GM23338 (cell line): ENCODE data around the gene DTYMK. TPM values are rescaled to one million over a fixed set of nuclear protein-coding genes. Genes with fewer than 3 reads are reported as not detected.
A peak's percentile ranks its signal among the peaks of the same experiment; 100 is the strongest.

Experiments used
- ATAC-seq: fragments of 200-7000 bp; cut with Tn5 transposase; 3 replicates; pipeline ENCODE4 v1.9.1; 2020
- DNase-seq: peaks from one replicate; pipeline ENCODE4 v3.0.0-alpha.2; 2015; ENCODE audit warnings: low spot score
- H2AFZ ChIP-seq: fragments of 200-600 bp; sonication (generic); 2 replicates; pipeline ENCODE4 v1.8.0; 2016; ENCODE audit warnings: antibody characterized with exemption, mild to moderate bottlenecking, moderate library complexity
- H3F3A ChIP-seq: fragments of 200-600 bp; sonication (generic); replicated peaks from 2 replicates; pipeline ENCODE4 v1.8.0; 2017; ENCODE audit warnings: antibody characterized with exemption, mixed run types, low read depth
- H3K27ac ChIP-seq: fragments of 200-600 bp; sonication (generic); 2 replicates; pipeline ENCODE4 v1.6.1; 2016; ENCODE audit warnings: low read depth
- H3K27me3 ChIP-seq: fragments of 200-600 bp; sonication (generic); 2 replicates; pipeline ENCODE4 v1.8.0; 2016; ENCODE audit warnings: mild to moderate bottlenecking, mixed run types, moderate library complexity; ENCODE audit not compliant: insufficient read depth
- H3K36me3 ChIP-seq: fragments of 200-600 bp; sonication (generic); 2 replicates; pipeline ENCODE4 v1.8.0; 2016; ENCODE audit warnings: mild to moderate bottlenecking; ENCODE audit not compliant: insufficient read depth
- H3K4me1 ChIP-seq: fragments of 200-600 bp; sonication (generic); 2 replicates; pipeline ENCODE4 v1.8.0; 2016; ENCODE audit warnings: mild to moderate bottlenecking, moderate library complexity; ENCODE audit not compliant: insufficient read depth
- H3K4me2 ChIP-seq: fragments of 200-600 bp; sonication (generic); 2 replicates; pipeline ENCODE4 v1.7.1; 2017; ENCODE audit warnings: mixed run types
- H3K4me3 ChIP-seq: fragments of 200-600 bp; sonication (generic); 2 replicates; pipeline ENCODE4 v1.6.1; 2016; ENCODE audit warnings: mixed run types
- H3K79me2 ChIP-seq: fragments of 200-600 bp; sonication (generic); replicated peaks from 2 replicates; pipeline ENCODE4 v1.8.0; 2017; ENCODE audit warnings: mild to moderate bottlenecking; ENCODE audit not compliant: insufficient read depth
- H3K9me2 ChIP-seq: fragments of 200-600 bp; sonication (generic); 2 replicates; pipeline ENCODE4 v1.8.0; 2017; ENCODE audit not compliant: insufficient read depth
- H4K20me1 ChIP-seq: fragments of 200-600 bp; sonication (generic); replicated peaks from 2 replicates; pipeline ENCODE4 v1.8.0; 2017; ENCODE audit warnings: mild to moderate bottlenecking; ENCODE audit not compliant: insufficient read depth
- H3K27ac Mint-ChIP-seq: 2 replicates; pipeline ENCODE4 v1.8.0; 2020; ENCODE audit warnings: inconsistent platforms, mild to moderate bottlenecking, moderate library complexity, mixed read lengths
- H3K27me3 Mint-ChIP-seq: 3 replicates; pipeline ENCODE4 v1.8.0; 2022; ENCODE audit warnings: low read depth, mild to moderate bottlenecking, moderate library complexity, mixed read lengths, inconsistent platforms; ENCODE audit not compliant: insufficient read depth, poor library complexity
- H3K36me3 Mint-ChIP-seq: 3 replicates; pipeline ENCODE4 v1.8.0; 2021; ENCODE audit warnings: low read depth, mild to moderate bottlenecking, inconsistent platforms, moderate library complexity, mixed read lengths
- H3K4me1 Mint-ChIP-seq: 3 replicates; pipeline ENCODE4 v1.8.0; 2020; ENCODE audit warnings: mild to moderate bottlenecking, inconsistent platforms, mixed read lengths
- H3K4me3 Mint-ChIP-seq: 3 replicates; pipeline ENCODE4 v1.8.0; 2021; ENCODE audit warnings: moderate library complexity, mild to moderate bottlenecking, inconsistent platforms, mixed read lengths
- H3K9me3 Mint-ChIP-seq: 3 replicates; pipeline ENCODE4 v1.8.0; 2020; ENCODE audit warnings: moderate library complexity, mild to moderate bottlenecking, inconsistent platforms, mixed read lengths
- CTCF ChIP-seq, 2 experiments: fragments of 200-600 bp in 1 of 2; sonication (generic) in 1 of 2; conservative IDR thresholded peaks; 2 replicates each; pipeline versions ENCODE4 v1.5.1 to v1.6.1; 2016 to 2017; ENCODE audit warnings: antibody characterized with exemption in 2 of 2, low read depth in 2 of 2, mild to moderate bottlenecking in 2 of 2, moderate library complexity in 1 of 2
- JUNB ChIP-seq: IDR thresholded peaks from one replicate; pipeline ENCODE4 v1.6.1; 2016; ENCODE audit warnings: antibody characterized with exemption; ENCODE audit not compliant: unreplicated experiment
- NANOG ChIP-seq: IDR thresholded peaks from 2 replicates; pipeline ENCODE4 v1.6.1; 2016; ENCODE audit warnings: antibody characterized with exemption, borderline replicate concordance
- ZNF331 ChIP-seq: fragments of 250-450 bp; sonication (Bioruptor Pico); IDR thresholded peaks from 2 replicates; pipeline ENCODE4 v1.5.0; 2020; ENCODE audit warnings: low read depth, mild to moderate bottlenecking, moderate library complexity
- ZNF462 ChIP-seq: fragments of 250-450 bp; sonication (Bioruptor Pico); IDR thresholded peaks from 2 replicates; pipeline ENCODE4 v1.5.0; 2020; ENCODE audit warnings: mild to moderate bottlenecking, moderate library complexity
- polyA plus RNA-seq: library from polyadenylated mRNA; unstranded; fragments of >200 nt; fragmentation: Nextera tagmentation; extraction: Ambion mirVana; gene quantifications from 2 replicates; pipeline ENCODE4 v1.2.1, GENCODE V29; 2016
- total RNA-seq: library from RNA; depleted of rRNA; stranded (reverse); fragments of >200 nt; shearing (Covaris generic); gene quantifications from 2 replicates; pipeline ENCODE4 v1.2.3, GENCODE V29; 2014

DTYMK gene
- total and polyA plus RNA-seq, 2 experiments from 2014 or later = 55.4 to 65.4 TPM

- no peak overlapping the region for H2AFZ ChIP-seq
- ATAC-seq = peak; percentile 21
- no peaks in the 10 kb centered on the region for H3K9me2 ChIP-seq
- Mint-ChIP-seq H3K36me3 (peaks cover 56% of the 10 kb centered on the region), H3K4me1 (peaks cover 5% of the 10 kb centered on the region; the same call in 2 of the 3 replicates), H3K27me3 (peaks cover 14% of the 10 kb centered on the region), H3K9me3 (no peaks in the 10 kb centered on the region), H3K4me3 (no peak overlapping the region), H3K27ac (no peak overlapping the region)
- H3K79me2 ChIP-seq = no peaks in the 10 kb centered on the region
- TF ChIP-seq CTCF (conservative IDR thresholded peaks at IDR 0.05; ENCODE audit: low read depth in 2 of 2) = peak in 1 of 2 experiments; percentile 29; a peak in 3 of 4 replicates
- no peak for TF ChIP-seq ZNF331 (CRISPR knock-in tag)
- no peaks in the 10 kb centered on the region; the same call in none of the 2 replicates for H3F3A ChIP-seq
- H4K20me1 ChIP-seq = peaks cover 8% of the 10 kb centered on the region
- H3K27me3 ChIP-seq = no peaks in the 10 kb centered on the region
- H3K36me3 ChIP-seq = peaks cover 4% of the 10 kb centered on the region; the same call in 1 of the 2 replicates
- no peak overlapping the region for H3K4me3 ChIP-seq
- H3K4me2 ChIP-seq = no peak overlapping the region
- no peak overlapping the region for H3K27ac ChIP-seq
- no peaks in the 10 kb centered on the region for H3K4me1 ChIP-seq
- DNase-seq = peak; percentile 34
Observed at GRCh38 chr2:241675885-241676284, 10.7 kb downstream of the DTYMK start.

- H3K36me3 ChIP-seq = peaks cover 4% of the 10 kb centered on the region; the same call in 1 of the 2 replicates
- peaks cover 52% of the 10 kb centered on the region for H3K36me3 Mint-ChIP-seq
Observed at GRCh38 chr2:241673797-241674725, 12.6 kb downstream of the DTYMK start.

More at GRCh38 chr2:241673797-241674725, 12.6 kb downstream of the DTYMK start:
- no peak overlapping the region for H2AFZ ChIP-seq
- TF ChIP-seq CTCF (conservative IDR thresholded peaks at IDR 0.05; ENCODE audit: low read depth in 2 of 2) = peak in 1 of 2 experiments; percentile 28; a peak in 2 of 4 replicates
- no peak for TF ChIP-seq NANOG
- no peak for TF ChIP-seq ZNF462 (CRISPR knock-in tag)
- no peak for TF ChIP-seq JUNB
- no peaks in the 10 kb centered on the region for H3K9me3 Mint-ChIP-seq
- no peaks in the 10 kb centered on the region for H3K79me2 ChIP-seq
- no peaks in the 10 kb centered on the region for H3K9me2 ChIP-seq
- peak; percentile 75 for ATAC-seq
- H3K4me1 Mint-ChIP-seq = peaks cover 5% of the 10 kb centered on the region; the same call in 2 of the 3 replicates
- H3K4me3 Mint-ChIP-seq = no peak overlapping the region
- H3K4me1 ChIP-seq = no peaks in the 10 kb centered on the region
- H3K27me3 ChIP-seq = no peaks in the 10 kb centered on the region
- peak overlapping the region; percentile 63; the same call in 1 of the 2 replicates for H3K27ac ChIP-seq
- peaks cover 13% of the 10 kb centered on the region for H3K27me3 Mint-ChIP-seq
- no peak overlapping the region for H3K4me2 ChIP-seq
- peak overlapping the region; percentile 74; the same call in 1 of the 2 replicates for H3K27ac Mint-ChIP-seq
- peak; percentile 80 for DNase-seq
- no peak overlapping the region for H3K4me3 ChIP-seq
- no peaks in the 10 kb centered on the region; the same call in none of the 2 replicates for H3F3A ChIP-seq
- H4K20me1 ChIP-seq = peaks cover 4% of the 10 kb centered on the region
